Renal cortex interstitium (tissue), 11 donors: ENCODE results near the gene ROPN1L. TPM values are rescaled to one million over a fixed set of nuclear protein-coding genes. Genes with fewer than 3 reads are reported as not detected.

Experiments
- DNase-seq, 11 donors: peaks; one replicate each; pipeline ENCODE4 v3.0.0-alpha.2; 2013; ENCODE audit warnings: low read depth in 9 of 11, low spot score in 4 of 11; ENCODE audit errors: extremely low read depth in 1 of 11
- polyA plus RNA-seq, 3 donors: library from polyadenylated mRNA; unstranded; fragments of 120-200 nt; gene quantifications; one replicate each; pipeline ENCODE4 v1.2.1, GENCODE V29; 2013; ENCODE audit not compliant: insufficient read length in 3 of 3

ROPN1L gene
- polyA plus RNA-seq, 3 donors, result 0.37 to 1.6 (median 1.1) TPM

DNA sequence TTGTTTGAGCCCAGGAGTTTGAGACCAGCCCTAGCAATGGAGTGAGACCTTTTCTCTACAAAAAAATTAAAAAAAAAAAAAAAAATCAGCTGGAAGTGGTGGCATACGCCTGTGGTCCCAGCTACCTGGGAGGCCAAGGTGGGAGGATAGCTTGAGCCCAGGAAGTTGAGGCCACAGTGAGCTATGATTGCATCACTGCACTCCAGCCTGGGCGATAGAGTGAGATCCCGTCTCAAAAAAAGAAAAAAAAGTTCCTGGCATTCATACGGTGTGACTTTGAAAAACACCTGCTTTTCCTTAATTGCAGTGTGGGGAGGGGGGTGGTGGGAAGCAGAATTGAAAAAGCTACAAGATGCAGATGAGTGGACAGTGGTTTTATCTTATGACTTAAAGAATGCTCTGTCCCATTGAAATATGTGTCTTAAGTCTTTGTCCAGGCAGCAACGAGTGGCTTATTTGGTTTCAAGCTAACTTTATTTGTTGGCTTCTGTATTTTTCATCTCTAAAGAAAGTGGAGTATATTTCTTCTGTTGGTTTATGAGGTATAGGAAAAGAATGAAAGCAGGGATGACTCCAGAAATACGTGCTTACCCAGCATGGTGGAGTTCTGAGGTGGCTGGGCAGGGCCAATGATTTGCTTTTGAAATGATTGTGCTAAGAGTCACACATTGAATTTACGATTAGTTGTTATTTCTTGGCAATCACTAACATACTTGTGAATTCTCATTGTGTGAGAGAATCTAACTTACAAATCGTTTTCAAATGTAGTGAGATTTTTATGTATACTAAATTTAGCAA lies 27.8 kb downstream of the ROPN1L start:
- no peak for DNase-seq

GRCh38 chr5:10470669-10471068 lies 29.0 kb downstream of the ROPN1L start:
- no peak for DNase-seq

- DNase-seq, result no peak
Measured at GRCh38 chr5:10471677-10472076, 30.0 kb downstream of the ROPN1L start.

GRCh38 chr5:10474521-10475075 lies 32.9 kb downstream of the ROPN1L start:
- no peak for DNase-seq

- no peak for DNase-seq
Measured at GRCh38 chr5:10475931-10476676, 34.4 kb downstream of the ROPN1L start.

- DNase-seq, result no peak
Measured at GRCh38 chr5:10476878-10477277, 35.2 kb downstream of the ROPN1L start.

GRCh38 chr5:10477943-10478342 lies 36.3 kb downstream of the ROPN1L start:
- no peak for DNase-seq

DNA sequence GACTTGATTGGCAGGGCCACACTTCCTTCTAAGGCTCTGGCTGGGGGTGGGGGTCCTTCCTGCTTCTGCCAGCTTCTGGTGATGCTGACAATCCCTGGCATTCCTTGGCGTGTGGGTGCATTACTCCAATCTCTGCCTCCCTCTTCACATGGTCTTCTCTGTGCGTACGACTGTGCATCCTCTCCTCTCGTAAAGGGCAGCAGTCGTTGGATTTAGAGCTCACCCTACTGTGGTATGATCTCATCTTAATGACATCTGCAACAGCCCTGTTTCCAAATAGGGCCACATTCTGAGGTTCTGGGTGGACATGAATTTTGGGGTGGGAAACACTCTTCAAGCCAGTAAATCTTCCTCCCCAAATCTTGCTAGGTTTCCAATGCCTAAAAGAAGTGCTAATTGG lies 36.8 kb downstream of the ROPN1L start:
- no peak for DNase-seq

GRCh38 chr5:10479154-10479721 lies 37.6 kb downstream of the ROPN1L start:
- no peak for DNase-seq

DNA sequence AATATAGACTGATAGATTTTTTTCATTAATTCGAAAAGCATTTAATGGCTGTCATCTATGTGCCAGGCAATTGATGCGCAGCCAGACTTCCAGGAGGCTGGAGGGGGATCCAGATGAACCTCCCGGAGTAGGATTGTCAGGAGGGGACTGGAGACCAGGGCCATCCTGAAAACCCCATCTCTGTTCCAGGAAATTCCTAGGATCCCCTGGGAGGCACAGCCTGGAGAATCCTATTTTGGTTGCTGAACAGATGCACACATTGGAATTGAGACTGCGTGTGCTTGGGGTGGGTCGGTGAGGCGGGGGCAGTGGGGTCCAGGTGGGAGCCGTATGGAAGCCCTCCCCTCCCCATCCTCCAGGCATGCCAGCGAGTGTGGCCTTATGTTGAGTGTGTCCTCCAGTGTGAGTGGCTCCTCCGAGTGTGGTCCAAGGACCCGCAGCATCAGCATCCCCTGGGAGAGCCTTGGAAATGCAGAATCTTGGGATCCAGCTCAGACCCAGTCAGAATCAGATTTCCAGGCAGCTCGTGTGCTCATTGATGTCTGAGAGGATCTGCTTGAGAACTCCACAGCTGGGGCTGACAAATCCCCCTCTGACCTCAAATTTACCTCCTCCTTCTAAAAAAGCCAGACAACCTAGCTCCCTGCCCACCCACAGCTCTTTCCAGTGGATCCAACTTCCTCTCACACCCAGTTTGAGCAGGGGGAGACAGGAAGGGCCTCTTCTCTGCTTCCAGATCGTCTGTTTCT lies 38.7 kb downstream of the ROPN1L start:
- DNase-seq, result no peak

DNA sequence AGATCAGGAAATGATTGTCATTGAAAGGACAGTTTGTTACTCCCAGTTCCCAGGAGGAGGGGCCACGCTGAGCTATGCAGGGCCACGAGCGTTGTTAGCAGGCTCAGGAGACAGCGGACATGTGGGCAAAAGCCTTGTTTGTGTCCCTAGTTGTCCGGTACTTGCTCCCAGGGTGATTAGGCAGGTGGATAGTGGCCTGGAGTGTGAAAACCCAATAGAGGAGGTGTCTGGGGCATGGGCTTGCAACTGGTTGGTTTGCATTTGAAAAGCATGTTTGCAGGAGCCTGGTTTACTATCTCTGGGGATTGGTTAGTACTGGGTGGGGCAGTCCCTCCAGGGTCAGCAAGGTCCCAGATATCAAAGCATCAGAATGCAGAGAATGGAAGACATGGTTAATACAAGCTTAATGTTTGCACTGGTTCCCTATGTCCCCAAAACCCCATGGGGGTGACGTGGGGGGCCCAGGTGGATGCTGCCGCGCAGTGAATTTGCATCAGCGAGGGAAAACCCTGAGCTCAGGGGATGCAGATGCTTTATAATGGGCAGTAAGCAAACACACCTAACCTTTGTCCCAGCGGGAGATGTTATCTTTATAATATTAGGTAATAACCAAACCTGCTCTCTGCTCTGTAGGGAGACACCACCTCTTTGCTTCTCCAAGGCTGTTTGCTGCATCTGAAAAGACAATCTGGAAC lies 39.7 kb downstream of the ROPN1L start:
- no peak for DNase-seq

GRCh38 chr5:10482791-10483530 lies 41.3 kb downstream of the ROPN1L start:
- DNase-seq, result no peak

- DNase-seq, result no peak
Measured at GRCh38 chr5:10484774-10485141, 43.1 kb downstream of the ROPN1L start.

DNA sequence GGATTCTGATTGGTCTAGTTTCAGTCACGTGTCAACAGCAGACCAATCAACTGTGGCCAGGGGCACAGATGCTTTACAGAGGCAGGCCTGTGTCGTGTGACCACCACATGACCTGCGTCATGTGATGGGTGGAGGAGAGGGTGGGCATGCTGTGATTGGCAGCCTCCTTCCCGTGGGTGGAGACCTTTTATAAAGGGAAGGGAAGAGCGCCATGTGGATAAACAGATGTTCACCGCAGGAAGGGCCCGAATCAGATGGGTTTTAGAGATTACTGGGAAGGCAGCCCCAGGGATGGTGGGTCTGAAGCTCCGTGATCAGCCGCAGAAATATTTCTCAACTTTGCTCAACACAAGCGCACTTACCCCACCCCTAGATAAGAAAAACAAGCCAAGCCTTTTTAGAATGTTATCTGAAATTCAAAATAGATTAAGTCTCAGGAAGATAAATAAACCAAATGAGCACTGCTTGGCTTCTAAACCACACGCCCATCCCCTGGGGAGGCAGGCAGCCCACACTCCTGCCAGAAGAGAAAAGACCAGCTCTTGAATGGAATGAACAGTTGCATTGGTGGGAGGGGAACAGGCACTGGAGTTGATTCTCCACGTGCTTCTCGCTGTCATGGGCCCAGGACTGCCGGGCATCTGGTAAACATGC lies 43.6 kb downstream of the ROPN1L start:
- DNase-seq, result no peak

GRCh38 chr5:10485897-10486296 lies 44.2 kb downstream of the ROPN1L start:
- DNase-seq, result no peak

DNA sequence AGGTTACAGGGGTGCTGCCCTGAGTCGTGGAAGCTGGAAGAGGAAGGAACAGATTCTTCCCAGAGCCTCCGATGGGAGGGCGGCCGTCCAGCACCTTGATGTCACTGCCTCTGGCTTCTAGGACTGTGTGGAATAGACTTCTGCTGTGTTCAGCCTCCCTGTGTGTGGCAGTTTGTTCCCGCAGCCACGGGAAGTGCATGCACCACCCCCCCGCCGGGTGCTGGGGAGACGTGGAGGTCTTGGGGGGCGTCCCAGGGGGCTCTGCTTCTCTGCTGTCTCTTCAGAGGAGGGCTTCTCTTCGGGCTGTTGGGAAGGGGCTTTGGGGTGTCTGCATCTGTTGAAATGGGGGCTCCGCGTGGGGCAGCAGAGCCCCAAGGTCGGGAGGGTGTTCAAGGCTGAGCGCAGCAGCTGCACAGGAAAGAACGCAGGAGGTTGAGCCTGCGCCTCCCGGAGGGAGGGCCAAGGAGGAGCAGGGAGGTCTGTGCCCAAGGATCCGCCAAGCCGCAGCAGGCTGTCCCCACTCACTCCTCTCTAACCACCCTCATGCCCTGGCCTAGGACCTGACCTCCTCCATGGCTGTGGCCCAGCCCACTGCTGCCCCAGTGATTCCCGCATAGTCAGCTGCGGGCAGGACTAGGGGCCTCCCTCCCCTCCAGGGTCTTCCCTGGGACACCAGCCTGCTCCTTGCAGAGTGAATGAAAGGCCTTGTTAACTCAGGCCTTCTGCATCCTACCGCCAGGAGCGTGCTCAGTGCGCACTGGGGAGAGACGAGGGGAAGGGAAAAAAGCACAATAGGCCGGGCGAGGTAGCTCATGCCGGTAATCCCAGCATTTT lies 45.0 kb downstream of the ROPN1L start:
- DNase-seq, result no peak

DNA sequence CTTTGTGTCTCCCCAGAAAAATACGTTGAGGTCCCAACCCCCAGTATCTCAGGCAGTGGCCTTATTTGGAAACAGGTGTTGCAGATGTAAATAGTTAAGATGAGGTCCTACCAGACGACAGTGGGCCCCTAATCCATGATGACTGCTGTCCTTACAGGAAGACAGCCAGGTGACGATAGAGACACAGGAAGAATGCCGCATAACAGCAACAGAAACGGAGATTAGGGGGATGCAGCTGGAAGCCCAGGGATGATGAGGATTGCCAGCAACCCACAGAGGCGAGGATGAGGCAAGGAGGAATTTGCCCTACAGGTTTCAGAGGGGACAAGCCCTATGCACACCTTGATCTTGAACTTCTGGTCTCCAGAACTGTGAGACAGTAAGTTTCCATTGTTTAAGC lies 46.5 kb downstream of the ROPN1L start:
- no peak for DNase-seq
